ENCODE data around the gene ASIC4.

Gene ASIC4

GRCh38 chr2:219521066-219521880 lies 7.0 kb downstream of the ASIC4 start:
- TF ChIP-seq POLR2AphosphoS5 (IDR thresholded peaks at IDR 0.05; ENCODE audit: low read depth): no peak
- TF ChIP-seq GABPA (IDR thresholded peaks at IDR 0.05; ENCODE audit: low read depth): no peak
- no peak for TF ChIP-seq SPI1 (IDR thresholded peaks at IDR 0.05; ENCODE audit: borderline replicate concordance, low read depth)
- no peak for TF ChIP-seq CTCF (IDR thresholded peaks at IDR 0.05; ENCODE audit: insufficient read depth, low read length)
- no peak for TF ChIP-seq REST (IDR thresholded peaks at IDR 0.05; ENCODE audit: insufficient replicate concordance, low read depth)
- Histone ChIP-seq H3K27ac (replicated peaks) (no peak overlapping the region), H3K4me3 (replicated peaks; ENCODE audit: insufficient read depth, low read length) (no peak overlapping the region), H3K27me3 (ENCODE audit: insufficient read depth, poor library complexity, severe bottlenecking) (peaks cover 77% of the 10 kb centered on the region)
- DNase-seq (ENCODE audit: low read depth in 1 of 2, low spot score in 1 of 2): no peak

- H3K27me3 ChIP-seq (ENCODE audit: insufficient read depth, poor library complexity, severe bottlenecking): peaks cover 82% of the 10 kb centered on the region
- TF ChIP-seq CTCF (IDR thresholded peaks at IDR 0.05; ENCODE audit: insufficient read depth, low read length) (no peak), POLR2AphosphoS5 (IDR thresholded peaks at IDR 0.05; ENCODE audit: low read depth) (no peak), REST (IDR thresholded peaks at IDR 0.05; ENCODE audit: insufficient replicate concordance, low read depth) (no peak), SPI1 (IDR thresholded peaks at IDR 0.05; ENCODE audit: borderline replicate concordance, low read depth) (no peak), GABPA (IDR thresholded peaks at IDR 0.05; ENCODE audit: low read depth) (no peak)
- H3K4me3 ChIP-seq (replicated peaks; ENCODE audit: insufficient read depth, low read length): no peak overlapping the region
- no peak for DNase-seq (ENCODE audit: low read depth in 1 of 2, low spot score in 1 of 2)
- H3K27ac ChIP-seq (replicated peaks): no peak overlapping the region
Measured at GRCh38 chr2:219522111-219523030, 8.1 kb downstream of the ASIC4 start.

GRCh38 chr2:219523031-219523671 lies 8.9 kb downstream of the ASIC4 start:
- no peak for DNase-seq (ENCODE audit: low read depth in 1 of 2, low spot score in 1 of 2)
- Histone ChIP-seq H3K27ac (replicated peaks) (no peak overlapping the region), H3K27me3 (ENCODE audit: insufficient read depth, poor library complexity, severe bottlenecking) (peaks cover 84% of the 10 kb centered on the region), H3K4me3 (replicated peaks; ENCODE audit: insufficient read depth, low read length) (no peak overlapping the region)
- TF ChIP-seq SPI1 (IDR thresholded peaks at IDR 0.05; ENCODE audit: borderline replicate concordance, low read depth) (peak; percentile 44; the same call in 1 of the 2 replicates), POLR2AphosphoS5 (IDR thresholded peaks at IDR 0.05; ENCODE audit: low read depth) (no peak), CTCF (IDR thresholded peaks at IDR 0.05; ENCODE audit: insufficient read depth, low read length) (no peak), GABPA (IDR thresholded peaks at IDR 0.05; ENCODE audit: low read depth) (no peak), REST (IDR thresholded peaks at IDR 0.05; ENCODE audit: insufficient replicate concordance, low read depth) (no peak)

Measured in HL-60 (cell line).